ENCODE measurements around the gene RAE1. TPM values are rescaled to one million over a fixed set of nuclear protein-coding genes. Genes with fewer than 3 reads are reported as not detected.

The RAE1 gene
- total and polyA plus RNA-seq, 2 donors (not counting 3 experiments of a cell fraction or from before 2014, with no cell fraction given) = 34.1 to 55.8 TPM

- no TSS peak for BruUV-seq (replicated peaks)
- FAIRE-seq (no peak), DNase-seq (ENCODE audit: low read depth, low spot score) (no peak)
- H3K9ac ChIP-seq (replicated peaks; ENCODE audit: extremely low read depth, insufficient read depth, low read length) = no peak overlapping the region
- no peaks in the 10 kb centered on the region for H4K20me1 ChIP-seq (replicated peaks; ENCODE audit: control insufficient read depth, extremely low read depth, insufficient read depth, low read length)
- no peak overlapping the region for H3K4me3 ChIP-seq (replicated peaks in 1 of 3; ENCODE audit: insufficient read depth in 1 of 3, low read depth in 1 of 3, low read length in 3 of 3)
- dilution Hi-C loops (cut with MboI; ENCODE audit: extremely low pct_ligation_motif_present, low sequenced_read_pairs) = no loop called here
- H2AFZ ChIP-seq (ENCODE audit: low read depth, low read length) = no peak overlapping the region
- no peaks in the 10 kb centered on the region for H3K9me1 ChIP-seq (replicated peaks; ENCODE audit: control insufficient read depth, extremely low read depth, insufficient read depth, low read length)
- no peaks in the 10 kb centered on the region for H3K36me3 ChIP-seq (ENCODE audit: control insufficient read depth in 2 of 2, extremely low read depth in 1 of 2, insufficient read depth in 2 of 2, low read length in 2 of 2)
- H3K4me1 ChIP-seq (ENCODE audit: control insufficient read depth, extremely low read depth, insufficient read depth, low read length) = no peaks in the 10 kb centered on the region
- CTCF ChIA-PET = no interaction called here
- no peak overlapping the region for H3K4me2 ChIP-seq (ENCODE audit: insufficient read depth, low read length)
- intact Hi-C loops (cut with micrococcal nuclease) = no loop called here
- no peaks in the 10 kb centered on the region for H3K79me2 ChIP-seq (ENCODE audit: control insufficient read depth, insufficient read depth, low read length)
- POLR2A ChIA-PET = no interaction called here
- H3K9me3 ChIP-seq (replicated peaks; ENCODE audit: control insufficient read depth, insufficient read depth, low read length) = no peaks in the 10 kb centered on the region
- no peak for TF ChIP-seq GATA2 (IDR thresholded peaks at IDR 0.05; ENCODE audit: insufficient read depth, insufficient read length, low read depth, low read length)
- TF ChIP-seq JUN (IDR thresholded peaks at IDR 0.05; ENCODE audit: borderline replicate concordance, insufficient read depth, insufficient read length, low read depth) = no peak
- TF ChIP-seq EZH2 (IDR thresholded peaks at IDR 0.05; ENCODE audit: borderline replicate concordance, low read depth, low read length, severe bottlenecking) = no peak
- no peak for TF ChIP-seq CTCF (IDR thresholded peaks at IDR 0.05; ENCODE audit: extremely low read depth in 1 of 2, insufficient read depth in 1 of 2, low read depth in 1 of 2, low read length in 2 of 2)
- no peak for TF ChIP-seq MAX (IDR thresholded peaks at IDR 0.05; ENCODE audit: insufficient read depth, insufficient read length)
- no peak for TF ChIP-seq FOS (IDR thresholded peaks at IDR 0.05; ENCODE audit: borderline replicate concordance, insufficient read depth, low read length)
- no peak for TF ChIP-seq POLR2A (IDR thresholded peaks at IDR 0.05; ENCODE audit: low read depth, low read length)
- TF ChIP-seq MYC (IDR thresholded peaks at IDR 0.05; ENCODE audit: low read depth, low read length) = no peak
- no peak for TF ChIP-seq POLR2AphosphoS5 (IDR thresholded peaks at IDR 0.05; ENCODE audit: insufficient read depth, low read depth, low read length)
- H3K27ac ChIP-seq (ENCODE audit: insufficient read depth, low read depth, low read length) = no peak overlapping the region
- no peaks in the 10 kb centered on the region for H3K27me3 ChIP-seq (ENCODE audit: control insufficient read depth in 2 of 2, insufficient read depth in 2 of 2, low read length in 2 of 2)
These were observed 41.4 kb upstream of the RAE1 start for GRCh38 chr20:57309544-57310115.
